Measurements from ENCODE around the gene GOLGA8M.
"Not testable (repeated sequence)": the region's sequence is repeated elsewhere in the genome, so short reads cannot be mapped to it uniquely, and the experiment has no call there.

GOLGA8M gene

DNA sequence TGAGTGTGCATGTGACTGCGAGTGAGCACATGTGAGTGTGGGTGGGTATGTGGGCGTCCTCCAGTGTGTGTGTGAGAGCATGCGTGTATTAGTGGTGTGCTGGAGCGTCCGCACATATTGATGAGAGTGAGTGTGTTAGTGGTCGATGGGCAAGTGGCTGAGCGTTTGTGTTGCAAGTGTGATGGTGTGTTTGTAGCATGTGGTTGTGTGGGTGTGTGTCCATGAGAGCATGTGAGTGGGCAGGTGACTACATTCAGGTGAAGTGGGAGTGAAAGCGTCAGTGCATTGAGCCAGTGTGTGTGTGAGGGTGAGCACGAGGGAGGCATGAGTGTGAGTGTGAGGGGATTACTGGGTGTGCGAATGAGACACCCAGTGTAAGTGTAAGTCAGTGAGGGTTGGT is 59.7 kb downstream of the GOLGA8M start:
- H3K27me3 ChIP-seq (replicated peaks; ENCODE audit: control insufficient read depth, insufficient read depth, low read length); H3K4me3 ChIP-seq (replicated peaks; ENCODE audit: low read depth, low read length); H3K36me3 ChIP-seq (ENCODE audit: control insufficient read depth, insufficient read depth, low read length); DNase-seq (ENCODE audit: extremely low read depth, insufficient read length): not testable (repeated sequence)

Measured in GM06990 (cell line).